ENCODE data around the gene ZBTB11. TPM values are rescaled to one million over a fixed set of nuclear protein-coding genes. Genes with fewer than 3 reads are reported as not detected.
"Not testable (repeated sequence)": the region's sequence is repeated elsewhere in the genome, so short reads cannot be mapped to it uniquely, and the experiment has no call there.

Gene ZBTB11
- total RNA-seq, 1 experiment from 2014 or later = 21.6 TPM

- no peak for DNase-seq (ENCODE audit: low read depth)
Observed at GRCh38 chr3:101617478-101617877, 59.5 kb downstream of the ZBTB11 start.

DNA sequence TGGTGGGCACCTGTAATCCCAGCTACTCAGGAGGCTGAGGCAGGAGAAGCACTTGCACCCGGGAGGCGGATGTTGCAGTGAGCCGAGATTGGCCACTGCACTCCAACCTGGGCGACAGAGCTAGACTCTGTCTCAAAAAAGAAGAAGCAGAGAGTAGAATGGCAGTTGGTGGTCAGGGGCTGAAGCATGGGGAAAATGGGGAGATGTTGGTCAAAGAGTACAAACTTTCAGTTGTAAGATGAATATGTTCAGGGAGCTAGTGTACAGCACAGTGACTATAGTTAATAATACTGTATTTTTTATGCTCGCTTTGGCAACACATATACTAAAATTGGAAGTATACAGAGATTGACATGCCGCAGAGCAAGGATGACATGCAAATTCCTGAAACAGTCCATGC is 61.4 kb downstream of the ZBTB11 start:
- no peak for DNase-seq (ENCODE audit: low read depth)

- not testable (repeated sequence) for DNase-seq (ENCODE audit: low read depth)
Observed at GRCh38 chr3:101613014-101613413, 63.9 kb downstream of the ZBTB11 start.

DNA sequence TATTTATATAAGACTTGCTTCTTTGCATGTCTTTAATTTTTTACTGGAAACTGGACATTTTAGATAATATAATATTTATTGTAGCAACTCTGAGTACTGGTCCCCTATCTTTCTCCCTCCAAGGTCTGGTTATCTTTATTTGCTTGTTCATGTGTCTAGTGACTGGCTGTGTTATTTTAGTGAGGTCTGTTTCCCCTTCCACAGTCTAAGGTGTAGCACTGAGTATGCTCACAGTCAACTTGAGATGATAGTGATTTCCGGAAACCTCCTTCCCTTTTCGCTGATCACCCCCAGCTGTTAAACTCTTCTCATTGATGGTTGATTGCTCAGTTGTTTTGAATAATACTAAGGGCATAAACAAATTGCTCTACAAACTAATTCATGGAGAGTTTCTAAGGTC is 65.9 kb downstream of the ZBTB11 start:
- DNase-seq (ENCODE audit: low read depth) = no peak

DNA sequence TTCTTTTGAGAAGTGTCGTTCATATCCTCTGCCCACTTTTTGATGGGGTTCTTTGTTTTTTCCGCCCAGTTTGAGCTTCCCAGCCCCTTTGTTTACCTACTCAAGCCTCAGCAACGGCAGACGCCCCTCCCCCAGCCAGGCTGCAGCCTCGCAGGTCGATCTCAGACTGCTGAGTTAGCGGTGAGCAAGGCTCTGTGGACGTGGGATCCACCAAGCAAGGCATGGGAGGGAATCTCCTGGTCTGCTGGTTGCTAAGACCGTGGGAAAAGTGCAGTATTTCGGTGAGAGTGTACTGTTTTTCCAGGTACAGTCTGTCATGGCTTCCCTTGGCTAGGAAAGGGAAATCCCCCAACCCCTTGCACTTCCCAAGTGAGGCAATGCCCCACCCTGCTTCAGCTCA is 71.5 kb downstream of the ZBTB11 start:
- not testable (repeated sequence) for DNase-seq (ENCODE audit: low read depth)

DNA sequence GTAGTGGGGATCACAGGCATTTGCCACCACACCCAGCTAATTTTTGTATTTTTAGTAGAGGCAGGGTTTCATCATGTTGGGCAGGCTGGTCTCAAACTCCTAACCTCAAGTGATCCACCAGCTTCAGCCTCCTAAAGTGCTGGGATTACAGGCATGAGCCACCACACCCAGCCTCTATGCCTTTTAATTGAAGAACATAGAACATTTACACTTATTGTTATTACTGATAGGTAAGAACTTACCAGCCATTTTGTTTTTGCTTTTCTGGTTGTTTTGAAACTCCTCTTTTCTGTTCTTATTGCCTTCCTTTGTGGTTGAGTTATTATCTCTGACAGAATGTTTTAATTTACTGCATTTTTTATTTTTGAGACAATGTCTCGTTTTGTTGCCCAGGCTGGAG is 73.7 kb downstream of the ZBTB11 start:
- no peak for DNase-seq (ENCODE audit: low read depth)

DNA sequence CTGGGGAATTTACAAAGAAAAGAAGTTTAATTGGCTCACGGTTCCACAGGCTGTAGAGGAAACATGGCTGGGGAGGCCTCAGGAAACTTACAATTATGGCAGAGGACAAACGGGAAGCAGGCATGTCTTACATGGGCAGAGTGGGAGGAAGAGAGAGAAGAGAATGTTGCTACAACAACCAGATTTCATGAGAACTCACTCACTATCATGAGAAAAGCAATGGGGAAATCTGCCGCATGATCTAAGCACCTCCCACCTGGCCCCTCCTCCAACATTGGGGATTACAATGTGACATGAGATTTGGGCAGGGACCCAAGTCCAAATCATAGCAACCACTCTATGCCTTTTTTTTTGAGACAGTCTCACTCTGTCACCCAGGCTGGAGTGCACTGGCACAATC is 74.2 kb downstream of the ZBTB11 start:
- DNase-seq (ENCODE audit: low read depth) = no peak

Other genes with a start within 250 kb of the ZBTB11 start
- 7.5 and 8.8 TPM in 2 replicates for gene SENP7, start 163.9 kb downstream of the ZBTB11 start, total RNA-seq (2014; rRNA removed; shearing (Covaris generic))
- 58.3 and 64.7 TPM in 2 replicates for gene TRMT10C, start 115.3 kb downstream of the ZBTB11 start, total RNA-seq (2014; rRNA removed; shearing (Covaris generic))
- 66.4 and 68.4 TPM in 2 replicates for gene PCNP, start 103.0 kb downstream of the ZBTB11 start, total RNA-seq (2014; rRNA removed; shearing (Covaris generic))
- 2,801 and 2,885 TPM in 2 replicates for gene RPL24, start 9.6 kb upstream of the ZBTB11 start, total RNA-seq (2014; rRNA removed; shearing (Covaris generic))
- 17.3 and 17.6 TPM in 2 replicates for gene CEP97, start 47.5 kb upstream of the ZBTB11 start, total RNA-seq (2014; rRNA removed; shearing (Covaris generic))
- 5.0 and 8.0 TPM in 2 replicates for gene NXPE3, start 102.1 kb upstream of the ZBTB11 start, total RNA-seq (2014; rRNA removed; shearing (Covaris generic))
- gene NFKBIZ, start 172.4 kb upstream of the ZBTB11 start, total RNA-seq (2014; rRNA removed; shearing (Covaris generic)) = 23.2 and 65.5 TPM in 2 replicates